GM18498 (cell line): ENCODE measurements around the gene MIR17HG.
"Not testable (repeated sequence)": the region's sequence is repeated elsewhere in the genome, so short reads cannot be mapped to it uniquely, and the experiment has no call there.

Source experiments
- ATAC-seq: cut with Tn5 transposase; IDR thresholded peaks from one replicate; pipeline ENCODE4 v1.9.1; 2021; ENCODE audit warnings: mild to moderate bottlenecking, moderate library complexity; ENCODE audit not compliant: unreplicated experiment

MIR17HG gene

GRCh38 chr13:91347202-91347995 is at the start of gene MIR17HG:
Gene MIR17HG, plus strand, starts transcription at chr13:91347687.
- peak; percentile 61 for ATAC-seq

GRCh38 chr13:91298060-91298459 is 49.4 kb upstream of the MIR17HG start:
- no peak for ATAC-seq

- peak; percentile 83 for ATAC-seq
Observed at GRCh38 chr13:91302111-91302510, 45.4 kb upstream of the MIR17HG start.

- ATAC-seq = no peak
Observed at GRCh38 chr13:91303031-91303430, 44.5 kb upstream of the MIR17HG start.

GRCh38 chr13:91304741-91305140 is 42.7 kb upstream of the MIR17HG start:
- no peak for ATAC-seq

- no peak for ATAC-seq
Observed at GRCh38 chr13:91305652-91306051, 41.8 kb upstream of the MIR17HG start.

GRCh38 chr13:91307887-91308286 is 39.6 kb upstream of the MIR17HG start:
- no peak for ATAC-seq

GRCh38 chr13:91308299-91308698 is 39.2 kb upstream of the MIR17HG start:
- ATAC-seq = no peak

- ATAC-seq = no peak
Observed at GRCh38 chr13:91311491-91311890, 36.0 kb upstream of the MIR17HG start.

- peak; percentile 35 for ATAC-seq
Observed at GRCh38 chr13:91312324-91312723, 35.2 kb upstream of the MIR17HG start.

GRCh38 chr13:91313103-91313502 is 34.4 kb upstream of the MIR17HG start:
- ATAC-seq = peak; percentile 84

- ATAC-seq = peak; percentile 71
Observed at GRCh38 chr13:91313581-91313980, 33.9 kb upstream of the MIR17HG start.

- ATAC-seq = no peak
Observed at GRCh38 chr13:91314888-91315287, 32.6 kb upstream of the MIR17HG start.

GRCh38 chr13:91318886-91319285 is 28.6 kb upstream of the MIR17HG start:
- no peak for ATAC-seq

- no peak for ATAC-seq
Observed at GRCh38 chr13:91319996-91320395, 27.5 kb upstream of the MIR17HG start.

GRCh38 chr13:91320990-91321389 is 26.5 kb upstream of the MIR17HG start:
- not testable (repeated sequence) for ATAC-seq

GRCh38 chr13:91323349-91323748 is 24.1 kb upstream of the MIR17HG start:
- ATAC-seq = no peak

GRCh38 chr13:91326146-91326545 is 21.3 kb upstream of the MIR17HG start:
- no peak for ATAC-seq

GRCh38 chr13:91328726-91329125 is 18.8 kb upstream of the MIR17HG start:
- no peak for ATAC-seq

GRCh38 chr13:91329733-91330132 is 17.8 kb upstream of the MIR17HG start:
- peak; percentile 40 for ATAC-seq

- ATAC-seq = peak; percentile 91
Observed at GRCh38 chr13:91331047-91331915, 16.2 kb upstream of the MIR17HG start.

- ATAC-seq = no peak
Observed at GRCh38 chr13:91346062-91346461, 1.4 kb upstream of the MIR17HG start.
